Loucy (cell line): ENCODE data around the gene BTBD16.

Source experiments
- CTCF ChIP-seq: fragments of 200-600 bp; sonication (generic); conservative IDR thresholded peaks from 2 replicates; pipeline ENCODE4 v1.5.1; 2014; ENCODE audit warnings: mild to moderate bottlenecking, antibody characterized with exemption, low read length
- EZH2phosphoT487 ChIP-seq: fragments of 200-600 bp; IDR thresholded peaks from 2 replicates; pipeline ENCODE4 v1.6.1; 2018; ENCODE audit warnings: antibody characterized with exemption, mild to moderate bottlenecking, moderate library complexity, borderline replicate concordance

GRCh38 chr10:122230222-122230621, 40.9 kb upstream of the BTBD16 start:
- TF ChIP-seq CTCF, result no peak
- TF ChIP-seq EZH2phosphoT487, result no peak
